ENCODE measurements around the gene TACC3. TPM values are rescaled to one million over a fixed set of nuclear protein-coding genes. Genes with fewer than 3 reads are reported as not detected.

Gene TACC3
- total RNA-seq, 1 experiment from 2014 or later, result 207 TPM

DNA sequence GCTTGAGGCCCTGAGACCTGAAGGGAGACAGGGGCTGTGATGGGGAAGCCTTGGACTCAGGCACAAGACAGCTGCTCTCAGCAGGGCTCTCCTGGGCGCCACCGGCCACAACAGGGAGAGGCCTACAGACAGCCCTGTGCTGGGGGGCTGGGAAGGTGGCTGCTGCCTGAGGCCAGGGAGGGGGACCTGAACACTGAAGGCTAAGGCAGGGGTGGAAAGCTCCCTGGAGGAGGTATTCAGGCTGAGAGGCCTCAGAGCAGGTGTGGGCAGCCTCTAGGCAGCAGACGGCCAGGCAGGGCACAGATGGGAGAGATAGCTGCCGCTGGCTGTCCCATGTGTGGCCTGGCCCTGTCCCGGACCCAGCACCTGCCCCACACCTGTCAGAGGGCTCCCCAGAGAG is 33.0 kb downstream of the TACC3 start:
- Mint-ChIP-seq H3K9me3 (no peaks in the 10 kb centered on the region), H3K4me1 (no peaks in the 10 kb centered on the region), H3K27me3 (ENCODE audit: low read depth) (0 out of 2 replicates have a peak, but pooled peaks cover 2% of the 10 kb centered on the region), H3K27ac (no peak overlapping the region), H3K36me3 (no peaks in the 10 kb centered on the region), H3K4me3 (no peak overlapping the region)
- ChIA-PET CTCF (interaction anchor here (0.8 to 1.3 kb wide), 3 partner anchors 13 to 56 kb away, joined by 3 to 18 read pairs (median 3); no protein-coding TSS in a partner anchor), POLR2A (interaction anchor here (1.1 kb wide), 1 partner anchor 38 kb away, joined by 4 read pairs; no protein-coding TSS in a partner anchor)
- DNase-seq (ENCODE audit: low spot score) (no peak), ATAC-seq (no peak)
- TF ChIP-seq E2F5 (CRISPR knock-in tag; IDR thresholded peaks at IDR 0.05) (no peak), NR2C2 (CRISPR knock-in tag; IDR thresholded peaks at IDR 0.05) (no peak), TP53 (CRISPR knock-in tag; IDR thresholded peaks at IDR 0.05) (no peak), MAX (CRISPR knock-in tag; IDR thresholded peaks at IDR 0.05) (no peak), SMAD3 (CRISPR knock-in tag; IDR thresholded peaks at IDR 0.05; ENCODE audit: borderline replicate concordance) (no peak), ESRRA (CRISPR knock-in tag; IDR thresholded peaks at IDR 0.05; ENCODE audit: borderline replicate concordance) (no peak), RELA (CRISPR knock-in tag; IDR thresholded peaks at IDR 0.05; ENCODE audit: borderline replicate concordance) (no peak), ZNF232 (CRISPR knock-in tag; IDR thresholded peaks at IDR 0.05) (no peak), ELF4 (CRISPR knock-in tag; IDR thresholded peaks at IDR 0.05; ENCODE audit: low read depth) (no peak), FOXP1 (CRISPR knock-in tag; IDR thresholded peaks at IDR 0.05; ENCODE audit: borderline replicate concordance) (no peak), ZNF416 (CRISPR knock-in tag; IDR thresholded peaks at IDR 0.05) (no peak), MXD4 (CRISPR knock-in tag; IDR thresholded peaks at IDR 0.05; ENCODE audit: borderline replicate concordance) (no peak), MYBL2 (CRISPR knock-in tag; IDR thresholded peaks at IDR 0.05) (no peak), ZNF263 (CRISPR knock-in tag; IDR thresholded peaks at IDR 0.05; ENCODE audit: low read depth) (no peak), ZNF219 (CRISPR knock-in tag; IDR thresholded peaks at IDR 0.05; ENCODE audit: borderline replicate concordance) (no peak)
- TF ChIP-seq, protein P1, sequence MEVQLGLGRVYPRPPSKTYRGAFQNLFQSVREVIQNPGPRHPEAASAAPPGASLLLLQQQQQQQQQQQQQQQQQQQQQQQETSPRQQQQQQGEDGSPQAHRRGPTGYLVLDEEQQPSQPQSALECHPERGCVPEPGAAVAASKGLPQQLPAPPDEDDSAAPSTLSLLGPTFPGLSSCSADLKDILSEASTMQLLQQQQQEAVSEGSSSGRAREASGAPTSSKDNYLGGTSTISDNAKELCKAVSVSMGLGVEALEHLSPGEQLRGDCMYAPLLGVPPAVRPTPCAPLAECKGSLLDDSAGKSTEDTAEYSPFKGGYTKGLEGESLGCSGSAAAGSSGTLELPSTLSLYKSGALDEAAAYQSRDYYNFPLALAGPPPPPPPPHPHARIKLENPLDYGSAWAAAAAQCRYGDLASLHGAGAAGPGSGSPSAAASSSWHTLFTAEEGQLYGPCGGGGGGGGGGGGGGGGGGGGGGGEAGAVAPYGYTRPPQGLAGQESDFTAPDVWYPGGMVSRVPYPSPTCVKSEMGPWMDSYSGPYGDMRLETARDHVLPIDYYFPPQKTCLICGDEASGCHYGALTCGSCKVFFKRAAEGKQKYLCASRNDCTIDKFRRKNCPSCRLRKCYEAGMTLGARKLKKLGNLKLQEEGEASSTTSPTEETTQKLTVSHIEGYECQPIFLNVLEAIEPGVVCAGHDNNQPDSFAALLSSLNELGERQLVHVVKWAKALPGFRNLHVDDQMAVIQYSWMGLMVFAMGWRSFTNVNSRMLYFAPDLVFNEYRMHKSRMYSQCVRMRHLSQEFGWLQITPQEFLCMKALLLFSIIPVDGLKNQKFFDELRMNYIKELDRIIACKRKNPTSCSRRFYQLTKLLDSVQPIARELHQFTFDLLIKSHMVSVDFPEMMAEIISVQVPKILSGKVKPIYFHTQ (CRISPR knock-in tag; IDR thresholded peaks at IDR 0.05), result no peak
- TF ChIP-seq, protein P2, sequence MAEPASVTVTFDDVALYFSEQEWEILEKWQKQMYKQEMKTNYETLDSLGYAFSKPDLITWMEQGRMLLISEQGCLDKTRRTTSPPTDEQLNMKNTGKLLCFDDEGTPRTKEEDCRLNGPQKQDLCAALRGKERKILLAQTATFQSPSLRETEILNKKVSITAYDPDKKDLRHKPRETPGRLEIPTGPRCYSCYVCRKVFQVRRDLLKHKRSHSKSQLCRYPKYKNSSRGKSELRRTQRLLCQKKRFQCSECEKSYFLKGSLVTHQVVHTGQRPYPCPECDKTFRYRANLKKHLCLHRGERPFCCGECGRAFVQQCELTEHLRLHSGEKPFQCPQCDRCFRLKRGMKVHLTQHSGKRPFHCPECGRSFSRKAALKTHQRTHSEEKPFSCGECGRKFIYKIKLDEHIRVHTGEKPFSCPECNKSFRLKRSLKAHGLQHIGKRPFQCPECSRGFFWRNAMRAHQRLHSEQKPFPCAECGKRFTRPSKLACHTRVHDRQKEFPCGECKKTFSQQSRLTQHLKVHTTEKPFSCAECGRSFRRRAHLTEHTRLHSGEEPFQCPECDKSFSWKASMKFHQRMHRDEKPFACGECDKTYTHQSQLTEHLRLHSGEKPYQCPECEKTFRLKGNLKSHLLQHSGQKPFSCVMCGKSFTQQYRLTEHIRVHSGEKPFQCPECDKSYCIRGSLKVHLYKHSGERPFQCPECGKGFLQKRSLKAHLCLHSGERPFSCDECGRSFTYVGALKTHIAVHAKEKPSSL (CRISPR knock-in tag; conservative IDR thresholded peaks at IDR 0.05), result no peak

DNA sequence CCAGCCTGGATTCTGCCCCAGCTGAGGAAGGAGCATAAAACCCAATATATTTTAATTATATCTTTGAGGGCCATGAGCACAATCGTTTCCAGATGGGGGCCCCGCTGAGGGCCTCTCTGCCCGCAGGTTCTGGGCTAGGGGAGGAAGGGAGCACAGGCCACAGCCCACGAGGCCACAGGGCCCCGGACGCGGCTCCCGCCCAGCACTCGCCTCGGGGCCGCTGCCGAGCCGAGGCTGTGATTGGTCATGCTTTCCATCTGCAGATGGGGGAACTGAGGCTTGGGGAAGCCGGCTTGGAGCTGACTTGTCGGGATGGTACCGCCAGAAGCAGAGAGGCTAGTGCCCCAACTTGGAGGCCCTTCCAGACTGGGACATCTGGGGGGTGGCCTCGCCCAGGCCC is 34.0 kb downstream of the TACC3 start:
- H3K4me1 Mint-ChIP-seq, result no peaks in the 10 kb centered on the region
- H3K27me3 Mint-ChIP-seq (ENCODE audit: low read depth), result 0 out of 2 replicates have a peak, but pooled peaks cover 2% of the 10 kb centered on the region
- no peaks in the 10 kb centered on the region for H3K9me3 Mint-ChIP-seq
- no peaks in the 10 kb centered on the region for H3K36me3 Mint-ChIP-seq
- ChIA-PET POLR2A (no interaction called here), CTCF (interaction anchor here (0.9 kb wide), 1 partner anchor 13 kb away, joined by 4 read pairs; no protein-coding TSS in a partner anchor)
- DNase-seq (ENCODE audit: low spot score) (no peak), ATAC-seq (no peak)
- H3K4me3 Mint-ChIP-seq, result no peak overlapping the region
- no peak overlapping the region for H3K27ac Mint-ChIP-seq
- TF ChIP-seq CDX4 (CRISPR knock-in tag; IDR thresholded peaks at IDR 0.05; ENCODE audit: borderline replicate concordance) (no peak), ATF1 (CRISPR knock-in tag; IDR thresholded peaks at IDR 0.05) (no peak), JUN (CRISPR knock-in tag; IDR thresholded peaks at IDR 0.05) (no peak), NR3C1 (CRISPR knock-in tag; conservative IDR thresholded peaks at IDR 0.05; ENCODE audit: low read depth) (no peak), STAT6 (CRISPR knock-in tag; conservative IDR thresholded peaks at IDR 0.05; ENCODE audit: low read depth) (no peak)

Measured in WTC11 (cell line).